Glutamatergic neuron (in vitro differentiated cells): Measurements from ENCODE around the gene PRKCE. TPM values are rescaled to one million over a fixed set of nuclear protein-coding genes. Genes with fewer than 3 reads are reported as not detected.

Experiments
- DNase-seq: peaks from one replicate; pipeline ENCODE4 v3.0.0; 2022
- H3K27ac Mint-ChIP-seq: one replicate; pipeline ENCODE4 v1.8.0; 2020; ENCODE audit warnings: mild to moderate bottlenecking, mixed read lengths, inconsistent platforms; ENCODE audit not compliant: unreplicated experiment
- H3K27me3 Mint-ChIP-seq: one replicate; pipeline ENCODE4 v1.8.0; 2020; ENCODE audit warnings: mild to moderate bottlenecking, moderate library complexity, mixed read lengths, inconsistent platforms; ENCODE audit not compliant: unreplicated experiment
- H3K36me3 Mint-ChIP-seq: one replicate; pipeline ENCODE4 v1.8.0; 2020; ENCODE audit warnings: mild to moderate bottlenecking, mixed read lengths, inconsistent platforms; ENCODE audit not compliant: unreplicated experiment
- H3K4me1 Mint-ChIP-seq: one replicate; pipeline ENCODE4 v1.8.0; 2020; ENCODE audit warnings: mild to moderate bottlenecking, low read depth, mixed read lengths, inconsistent platforms; ENCODE audit not compliant: unreplicated experiment
- H3K4me3 Mint-ChIP-seq: one replicate; pipeline ENCODE4 v1.8.0; 2020; ENCODE audit warnings: mild to moderate bottlenecking, mixed read lengths, inconsistent platforms; ENCODE audit not compliant: unreplicated experiment
- H3K9me3 Mint-ChIP-seq: one replicate; pipeline ENCODE4 v1.8.0; 2020; ENCODE audit warnings: mild to moderate bottlenecking, moderate library complexity, mixed read lengths, inconsistent platforms; ENCODE audit not compliant: unreplicated experiment
- CTCF ChIP-seq: fragments of 200-600 bp; sonication (generic); IDR thresholded peaks from one replicate; pipeline ENCODE4 v1.5.0; 2021; ENCODE audit not compliant: partially characterized antibody, unreplicated experiment
- total RNA-seq: library from RNA; stranded (reverse); fragmentation: NEBNext Ultra II Directional; extraction: Animal tissue kit (Norgen Biotek cat#: 25700); gene quantifications from one replicate; pipeline ENCODE4 v1.2.1, GENCODE V29; 2021; ENCODE audit not compliant: unreplicated experiment

PRKCE gene
- total RNA-seq, 1 donor from 2014 or later: 74.8 TPM

DNA sequence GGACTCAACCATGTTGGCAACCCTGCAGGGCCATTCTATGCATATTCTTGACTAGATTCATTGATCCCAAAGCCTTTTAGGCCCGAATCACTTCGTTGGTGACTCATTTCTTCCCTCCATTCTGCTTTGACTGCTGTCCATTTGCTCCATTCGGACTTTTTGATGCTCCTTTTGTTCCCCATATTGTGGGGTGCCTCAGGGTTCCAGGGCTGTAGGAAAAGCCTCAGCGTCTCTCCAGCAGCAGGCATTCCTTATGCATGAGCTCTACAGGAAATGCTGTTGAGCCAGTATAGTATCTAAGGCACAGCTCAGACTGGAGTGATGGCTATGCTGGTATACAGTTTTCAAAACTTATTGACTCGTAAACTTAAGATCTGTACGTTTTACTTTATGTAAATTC, 292.6 kb downstream of the PRKCE start:
- Mint-ChIP-seq H3K4me3 (no peak overlapping the region), H3K4me1 (peaks cover 6% of the 10 kb centered on the region), H3K27ac (no peak overlapping the region), H3K9me3 (peaks cover 2% of the 10 kb centered on the region), H3K27me3 (no peaks in the 10 kb centered on the region), H3K36me3 (no peaks in the 10 kb centered on the region)
- no peak for DNase-seq
- TF ChIP-seq CTCF: no peak

DNA sequence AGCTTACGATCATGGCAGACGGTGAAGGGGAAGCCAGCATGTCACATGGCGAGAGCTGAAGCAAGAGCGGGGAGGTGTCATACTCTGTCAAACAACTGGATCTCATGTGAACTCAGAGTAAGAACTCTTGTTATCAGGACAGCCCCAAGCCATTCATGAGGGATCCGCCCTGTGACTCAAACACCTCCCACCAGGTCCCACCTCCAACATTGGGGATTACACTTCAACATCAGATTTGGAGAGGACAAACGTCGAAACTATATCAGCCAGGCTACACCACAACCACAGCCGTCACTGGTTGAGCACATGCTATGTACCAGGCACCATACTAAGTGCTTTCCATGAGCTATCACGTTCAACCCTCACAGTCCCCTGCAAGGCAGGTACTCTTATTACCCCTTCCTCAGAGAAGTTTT, 293.8 kb downstream of the PRKCE start:
- Mint-ChIP-seq H3K27me3 (peaks cover under 1% of the 10 kb centered on the region), H3K4me1 (peaks cover 6% of the 10 kb centered on the region), H3K9me3 (peaks cover 2% of the 10 kb centered on the region), H3K27ac (no peak overlapping the region), H3K36me3 (no peaks in the 10 kb centered on the region), H3K4me3 (no peak overlapping the region)
- DNase-seq: no peak
- TF ChIP-seq CTCF: no peak

GRCh38 chr2:45946023-45946422, 294.5 kb downstream of the PRKCE start:
- H3K36me3 Mint-ChIP-seq: no peaks in the 10 kb centered on the region
- DNase-seq: no peak
- no peak overlapping the region for H3K27ac Mint-ChIP-seq
- H3K27me3 Mint-ChIP-seq: peaks cover 3% of the 10 kb centered on the region
- TF ChIP-seq CTCF: no peak
- peaks cover 2% of the 10 kb centered on the region for H3K9me3 Mint-ChIP-seq
- no peak overlapping the region for H3K4me3 Mint-ChIP-seq
- H3K4me1 Mint-ChIP-seq: peaks cover 6% of the 10 kb centered on the region

DNA sequence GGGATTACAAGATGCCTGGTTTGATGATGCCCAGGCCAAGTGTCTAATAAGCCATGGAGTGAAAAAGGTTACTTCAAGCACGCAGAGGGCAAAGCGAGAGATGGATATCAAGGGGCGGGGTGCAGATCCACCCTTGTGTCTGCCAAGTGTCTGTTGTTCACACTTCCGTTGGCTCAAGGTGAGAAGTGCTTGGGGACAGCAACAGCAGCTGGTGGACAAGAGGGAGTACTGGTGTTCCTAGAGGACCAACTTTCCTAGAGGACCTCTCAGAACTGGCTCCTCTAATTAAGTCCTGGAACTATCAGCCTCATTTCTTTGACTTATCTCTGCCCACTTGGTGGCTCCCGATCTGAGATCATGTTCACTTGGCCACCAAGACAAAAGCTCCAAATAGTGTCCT, 299.1 kb downstream of the PRKCE start:
- no peak for DNase-seq
- peaks cover 2% of the 10 kb centered on the region for H3K9me3 Mint-ChIP-seq
- TF ChIP-seq CTCF: no peak
- H3K36me3 Mint-ChIP-seq: no peaks in the 10 kb centered on the region
- H3K27ac Mint-ChIP-seq: no peak overlapping the region
- no peak overlapping the region for H3K4me3 Mint-ChIP-seq
- peaks cover 4% of the 10 kb centered on the region for H3K27me3 Mint-ChIP-seq
- H3K4me1 Mint-ChIP-seq: peaks cover 9% of the 10 kb centered on the region

- Mint-ChIP-seq H3K27me3 (peaks cover 4% of the 10 kb centered on the region), H3K9me3 (peaks cover 1% of the 10 kb centered on the region), H3K27ac (no peak overlapping the region), H3K36me3 (no peaks in the 10 kb centered on the region), H3K4me3 (no peak overlapping the region), H3K4me1 (peaks cover 9% of the 10 kb centered on the region)
- TF ChIP-seq CTCF: no peak
- no peak for DNase-seq
Measured at GRCh38 chr2:45951025-45951727, 299.7 kb downstream of the PRKCE start.
